Right lobe of liver (tissue), 4 donors: ENCODE data around the gene RPRD1B.

ENCODE experiments used
- POLR2A ChIP-seq: fragments of 450-650 bp; IDR thresholded peaks from one replicate; pipeline ENCODE4 v1.6.1; 2017; ENCODE audit warnings: antibody characterized with exemption, mild to moderate bottlenecking
- TF ChIP-seq, protein P1 (sequence below), 4 donors: fragments of 200-600 bp in 3 of 4; fragments of 450-650 bp in 1 of 4; IDR thresholded peaks; one replicate each; pipeline versions ENCODE4 v1.5.1 to v1.8.0; 2016 to 2022; ENCODE audit warnings: antibody characterized with exemption in 4 of 4, mild to moderate bottlenecking in 2 of 4
- donor health status: DM: no; HTN: no; CAD: no.
- donor health status: DM: no; HTN: no; CAD: no.
- donor health status: DM: no; HTN: yes; CAD: no.

DNA sequence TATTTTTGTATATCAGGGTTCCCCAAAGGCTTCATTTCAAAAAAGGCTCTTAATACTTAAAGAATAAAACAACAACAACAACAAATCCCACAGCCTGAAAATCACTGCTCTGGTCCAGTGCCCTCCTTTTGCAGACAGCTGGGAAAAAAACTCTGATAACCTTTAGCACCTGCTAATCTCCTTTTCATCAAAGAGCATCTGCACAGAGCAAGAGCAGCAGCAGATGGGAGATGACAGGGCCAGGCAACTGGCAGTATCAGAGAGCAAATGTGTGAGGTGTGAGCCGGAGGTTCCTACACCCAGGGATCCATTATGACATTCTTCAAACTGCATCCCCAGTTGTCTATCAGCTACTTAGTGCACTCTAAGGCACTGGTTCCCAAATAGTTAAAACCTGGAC is 26.0 kb upstream of the RPRD1B start:
- TF ChIP-seq, protein P1, sequence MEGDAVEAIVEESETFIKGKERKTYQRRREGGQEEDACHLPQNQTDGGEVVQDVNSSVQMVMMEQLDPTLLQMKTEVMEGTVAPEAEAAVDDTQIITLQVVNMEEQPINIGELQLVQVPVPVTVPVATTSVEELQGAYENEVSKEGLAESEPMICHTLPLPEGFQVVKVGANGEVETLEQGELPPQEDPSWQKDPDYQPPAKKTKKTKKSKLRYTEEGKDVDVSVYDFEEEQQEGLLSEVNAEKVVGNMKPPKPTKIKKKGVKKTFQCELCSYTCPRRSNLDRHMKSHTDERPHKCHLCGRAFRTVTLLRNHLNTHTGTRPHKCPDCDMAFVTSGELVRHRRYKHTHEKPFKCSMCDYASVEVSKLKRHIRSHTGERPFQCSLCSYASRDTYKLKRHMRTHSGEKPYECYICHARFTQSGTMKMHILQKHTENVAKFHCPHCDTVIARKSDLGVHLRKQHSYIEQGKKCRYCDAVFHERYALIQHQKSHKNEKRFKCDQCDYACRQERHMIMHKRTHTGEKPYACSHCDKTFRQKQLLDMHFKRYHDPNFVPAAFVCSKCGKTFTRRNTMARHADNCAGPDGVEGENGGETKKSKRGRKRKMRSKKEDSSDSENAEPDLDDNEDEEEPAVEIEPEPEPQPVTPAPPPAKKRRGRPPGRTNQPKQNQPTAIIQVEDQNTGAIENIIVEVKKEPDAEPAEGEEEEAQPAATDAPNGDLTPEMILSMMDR (IDR thresholded peaks at IDR 0.05), result no peak
- no peak for TF ChIP-seq POLR2A
